K562 treated with DMSO at 1 percent for 24 hours (cell line): ENCODE results near the gene MPP2. TPM values are rescaled to one million over a fixed set of nuclear protein-coding genes. Genes with fewer than 3 reads are reported as not detected.

Experiments used
- total RNA-seq: library from RNA; unstranded; fragments of 300-600 nt; gene quantifications from 2 replicates; pipeline ENCODE4 v1.2.3, GENCODE V29; 2022; ENCODE audit warnings: low read depth; ENCODE audit not compliant: insufficient read depth

Gene MPP2, protein sequence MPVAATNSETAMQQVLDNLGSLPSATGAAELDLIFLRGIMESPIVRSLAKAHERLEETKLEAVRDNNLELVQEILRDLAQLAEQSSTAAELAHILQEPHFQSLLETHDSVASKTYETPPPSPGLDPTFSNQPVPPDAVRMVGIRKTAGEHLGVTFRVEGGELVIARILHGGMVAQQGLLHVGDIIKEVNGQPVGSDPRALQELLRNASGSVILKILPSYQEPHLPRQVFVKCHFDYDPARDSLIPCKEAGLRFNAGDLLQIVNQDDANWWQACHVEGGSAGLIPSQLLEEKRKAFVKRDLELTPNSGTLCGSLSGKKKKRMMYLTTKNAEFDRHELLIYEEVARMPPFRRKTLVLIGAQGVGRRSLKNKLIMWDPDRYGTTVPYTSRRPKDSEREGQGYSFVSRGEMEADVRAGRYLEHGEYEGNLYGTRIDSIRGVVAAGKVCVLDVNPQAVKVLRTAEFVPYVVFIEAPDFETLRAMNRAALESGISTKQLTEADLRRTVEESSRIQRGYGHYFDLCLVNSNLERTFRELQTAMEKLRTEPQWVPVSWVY
- 0.22 and 0.24 TPM in 2 replicates for total RNA-seq

DNA sequence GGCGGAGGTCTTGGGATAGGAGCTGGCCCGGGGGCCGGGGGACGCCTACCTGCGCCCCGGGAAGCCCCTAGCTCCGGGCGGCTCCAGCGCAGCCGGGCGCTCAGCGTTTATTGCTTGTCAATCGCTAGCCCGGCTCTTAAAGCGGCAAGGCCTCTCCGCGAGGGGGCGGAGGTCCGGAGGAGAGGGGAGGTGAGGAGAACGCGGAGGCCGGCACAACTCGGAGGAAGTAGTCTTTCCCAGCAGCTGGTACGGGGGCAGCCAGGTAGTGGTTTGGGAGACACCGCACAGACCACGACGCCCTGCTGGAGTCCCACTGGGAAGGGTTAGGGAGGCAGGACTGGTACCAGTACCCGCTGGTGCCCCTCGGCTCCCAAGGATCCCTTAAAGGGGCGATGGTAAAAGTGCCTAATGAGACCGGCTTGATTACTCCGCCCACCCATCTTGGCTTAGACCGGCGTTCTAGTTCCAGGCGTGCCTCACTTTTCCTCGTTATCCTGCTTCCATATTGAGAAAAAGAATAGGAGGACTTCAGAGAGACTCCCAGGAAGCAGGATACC lies at the start of gene MPP2:
Gene MPP2 (minus strand): TSS at position 112 of the 557 bp plus-strand sequence. CDS start 3,076 bp downstream, outside the sequence.

DNA sequence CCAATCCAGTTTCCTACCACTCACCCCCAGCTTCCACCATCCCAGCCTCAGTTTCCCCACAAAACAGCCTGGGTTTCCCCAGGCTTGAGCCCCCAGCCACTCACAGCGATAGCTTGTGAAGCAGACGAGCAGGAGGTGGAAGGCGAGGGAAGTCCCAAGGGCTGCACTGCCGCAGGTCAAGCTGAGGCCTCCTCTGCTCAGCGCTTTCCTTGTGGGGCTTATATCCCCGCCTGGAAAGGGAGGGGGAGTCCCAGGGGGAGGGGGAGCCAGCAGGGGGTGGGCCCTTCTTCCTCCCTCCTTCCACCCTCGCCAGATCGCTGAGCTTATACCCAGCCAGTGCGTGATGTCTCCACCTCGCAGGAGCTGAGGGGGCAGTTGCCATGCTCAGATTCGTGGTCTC lies 46.4 kb upstream of the MPP2 start, which contains the start of gene PYY:
Gene PYY (minus strand): TSS at position 195 of the 400 bp plus-strand sequence. CDS start 457 bp downstream, outside the sequence.

DNA sequence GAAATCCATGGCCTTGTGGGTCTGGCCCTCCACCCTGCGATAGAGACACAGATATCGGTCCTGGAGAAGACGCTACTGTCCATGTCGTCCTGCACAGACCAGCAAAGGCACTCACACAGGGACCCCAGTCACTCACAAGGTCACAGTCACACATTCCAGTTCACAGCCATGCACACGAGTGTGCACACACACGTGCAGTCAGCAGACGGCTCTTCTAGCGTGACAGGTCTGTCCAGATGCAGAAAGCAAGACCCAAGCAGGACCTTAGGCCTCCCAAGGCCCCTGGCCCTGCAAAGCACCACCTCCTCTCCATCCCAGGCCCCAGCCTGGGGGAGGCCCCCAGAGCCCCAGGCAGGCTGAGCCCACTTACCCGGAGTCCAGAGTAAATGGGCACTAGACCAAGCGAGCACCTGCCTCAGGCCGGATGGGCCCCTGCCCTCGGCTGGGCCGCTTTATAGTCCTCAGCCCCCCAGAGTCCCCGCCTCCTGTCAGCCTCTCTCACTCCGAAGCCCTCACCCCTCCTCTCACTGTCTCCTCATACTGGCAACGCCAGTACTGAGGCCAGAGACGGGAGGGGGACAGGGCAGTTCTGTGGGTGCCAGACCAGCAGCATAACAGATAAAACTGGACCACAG lies 34.8 kb upstream of the MPP2 start, which contains the start of gene PPY:
Gene PPY (minus strand): TSS at position 426 of the 635 bp plus-strand sequence. CDS start 822 bp downstream, outside the sequence.

DNA sequence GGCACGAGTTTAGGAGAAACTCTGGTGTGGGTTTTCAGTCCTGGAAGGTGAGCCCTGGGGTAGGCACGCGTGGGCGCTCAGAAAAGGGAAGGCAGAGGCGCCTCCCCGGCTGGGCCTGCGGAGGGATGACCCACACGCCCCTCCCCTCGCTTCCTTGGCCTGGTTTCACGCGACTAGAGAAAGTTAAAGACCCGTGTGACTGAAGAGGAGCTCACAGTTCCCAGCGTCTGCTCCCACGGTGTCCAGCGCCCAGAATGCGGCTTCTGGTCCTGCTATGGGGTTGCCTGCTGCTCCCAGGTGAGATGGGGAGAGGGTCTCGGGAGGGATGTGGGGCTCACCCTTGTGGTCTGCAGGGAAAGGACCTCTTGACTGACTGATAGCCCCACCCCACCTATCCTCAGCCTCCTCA lies 60.4 kb downstream of the MPP2 start, which contains the start of gene CD300LG:
Gene CD300LG (plus strand): TSS at position 214 of the 409 bp plus-strand sequence. CDS start 41 bp downstream, at position 255.

DNA sequence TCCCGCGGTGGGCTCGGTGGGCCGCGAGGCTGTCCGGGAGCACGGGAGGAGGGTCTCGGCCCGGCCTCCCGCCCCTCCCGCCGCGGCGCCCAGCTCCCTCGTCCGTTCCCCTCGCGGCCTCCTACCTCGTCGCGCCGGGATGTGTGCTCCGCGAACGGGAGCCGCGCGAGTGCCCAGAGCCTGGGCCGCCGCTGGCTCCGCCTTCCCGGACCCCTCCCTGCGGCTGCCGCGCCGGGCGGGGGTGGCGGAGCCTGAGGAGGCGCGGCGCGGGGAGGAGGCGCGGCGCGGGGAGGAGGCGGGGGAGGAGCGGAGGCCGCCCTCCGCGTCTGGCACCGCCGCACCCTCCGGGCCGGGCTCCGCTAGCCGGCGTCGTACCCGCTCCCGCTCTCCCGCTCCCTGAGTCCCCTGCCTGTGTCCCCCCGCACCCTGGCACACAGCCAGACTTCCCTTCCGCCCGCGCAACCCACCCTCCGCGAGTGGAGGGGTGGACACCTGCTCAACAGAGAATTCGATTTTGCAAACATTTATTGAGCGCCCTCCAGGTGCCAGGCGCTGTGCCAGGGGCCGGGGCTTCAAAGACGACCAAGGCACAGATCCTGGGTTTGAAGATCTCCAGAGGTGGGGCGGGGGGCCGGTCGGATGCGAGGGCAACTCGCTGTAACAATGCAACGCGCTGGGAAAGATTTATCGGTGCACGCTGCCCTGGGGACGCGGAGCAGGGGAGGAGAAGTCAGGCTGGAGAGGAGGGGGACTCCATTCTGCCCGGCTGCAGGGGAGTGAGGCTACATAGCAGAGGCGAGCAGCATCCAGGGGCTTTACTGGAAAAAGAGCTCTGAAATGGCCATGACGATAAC lies 74.1 kb downstream of the MPP2 start, which contains the start of gene MPP3:
Gene MPP3 (minus strand): TSS at position 171 of the 854 bp plus-strand sequence. CDS start 1,240 bp downstream, outside the sequence.

Other genes with a start within 250 kb of the MPP2 start
- not detected in 2 replicates for gene MEOX1, start 245.6 kb downstream of the MPP2 start, total RNA-seq
- gene SOST, start 148.7 kb downstream of the MPP2 start, total RNA-seq = not detected in 2 replicates
- gene DUSP3, start 128.6 kb downstream of the MPP2 start, total RNA-seq = 22.7 and 25.6 TPM in 2 replicates
- gene CFAP97D1, start 127.1 kb downstream of the MPP2 start, total RNA-seq = not detected in 2 replicates
- gene MPP3, start 74.4 kb downstream of the MPP2 start, total RNA-seq = 0.69 and 1.6 TPM in 2 replicates
- gene CD300LG, start 60.4 kb downstream of the MPP2 start, total RNA-seq = not detected in 2 replicates
- not detected in 2 replicates for gene PPY, start 34.9 kb upstream of the MPP2 start, total RNA-seq
- gene PYY, start 46.4 kb upstream of the MPP2 start, total RNA-seq = not detected in 2 replicates
- 0.53 and 0.56 TPM in 2 replicates for gene NAGS, start 97.1 kb upstream of the MPP2 start, total RNA-seq
- 51.1 and 53.9 TPM in 2 replicates for gene TMEM101, start 107.4 kb upstream of the MPP2 start, total RNA-seq
- gene LSM12, start 159.1 kb upstream of the MPP2 start, total RNA-seq = 26.5 and 29.9 TPM in 2 replicates
- 59.0 and 66.9 TPM in 2 replicates for gene G6PC3, start 163.2 kb upstream of the MPP2 start, total RNA-seq
- gene HDAC5, start 216.1 kb upstream of the MPP2 start, total RNA-seq = 59.0 and 61.9 TPM in 2 replicates
- gene HROB, start 234.4 kb upstream of the MPP2 start, total RNA-seq = 15.4 and 17.5 TPM in 2 replicates